Inflammatory macrophage (primary cell): ENCODE data around the gene PTPRK.

Source experiments
- DNase-seq, 2 donors: peaks; one replicate each; pipeline ENCODE4 v3.0.0-alpha.2; 2020 to 2022

The PTPRK gene

GRCh38 chr6:128379577-128379976, 140.8 kb downstream of the PTPRK start:
- DNase-seq, result no peak

- no peak for DNase-seq
Measured at GRCh38 chr6:128376952-128377503, 143.4 kb downstream of the PTPRK start.

- no peak for DNase-seq
Measured at GRCh38 chr6:128371136-128371535, 149.3 kb downstream of the PTPRK start.

GRCh38 chr6:128370072-128370471, 150.3 kb downstream of the PTPRK start:
- no peak for DNase-seq

GRCh38 chr6:128368213-128368944, 152.0 kb downstream of the PTPRK start:
- DNase-seq, result no peak

- DNase-seq, result no peak
Measured at GRCh38 chr6:128367437-128367836, 153.0 kb downstream of the PTPRK start.

DNA sequence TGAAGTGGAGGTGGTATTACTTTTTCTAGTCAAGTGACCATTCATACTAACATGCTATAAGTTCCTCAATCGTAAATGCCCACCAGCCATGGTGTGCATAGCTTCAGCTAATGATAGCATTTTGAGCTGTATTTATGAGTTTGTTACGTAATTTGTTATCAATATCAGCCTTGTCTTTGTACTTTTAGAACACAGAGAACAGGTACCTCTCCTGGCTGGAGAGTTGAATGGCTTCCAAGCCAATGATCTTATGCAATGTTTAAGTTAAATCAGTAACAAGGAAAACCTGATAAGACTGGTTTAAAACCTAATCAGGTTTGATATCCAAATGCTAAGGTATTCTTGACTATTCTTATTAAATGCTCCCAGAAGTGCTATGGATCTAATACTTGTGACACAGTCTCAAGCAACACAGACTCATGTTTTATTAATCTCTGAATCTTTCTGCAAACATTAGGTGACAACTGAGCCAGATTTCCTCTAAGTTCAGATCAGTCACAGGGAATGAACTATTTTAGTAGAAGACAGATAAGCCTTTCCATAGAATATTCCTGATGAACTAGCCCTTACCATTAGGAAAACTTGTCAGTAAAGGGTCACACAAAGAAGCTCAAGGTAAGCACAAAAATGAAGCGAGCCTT, 154.8 kb downstream of the PTPRK start:
- DNase-seq, result no peak

DNA sequence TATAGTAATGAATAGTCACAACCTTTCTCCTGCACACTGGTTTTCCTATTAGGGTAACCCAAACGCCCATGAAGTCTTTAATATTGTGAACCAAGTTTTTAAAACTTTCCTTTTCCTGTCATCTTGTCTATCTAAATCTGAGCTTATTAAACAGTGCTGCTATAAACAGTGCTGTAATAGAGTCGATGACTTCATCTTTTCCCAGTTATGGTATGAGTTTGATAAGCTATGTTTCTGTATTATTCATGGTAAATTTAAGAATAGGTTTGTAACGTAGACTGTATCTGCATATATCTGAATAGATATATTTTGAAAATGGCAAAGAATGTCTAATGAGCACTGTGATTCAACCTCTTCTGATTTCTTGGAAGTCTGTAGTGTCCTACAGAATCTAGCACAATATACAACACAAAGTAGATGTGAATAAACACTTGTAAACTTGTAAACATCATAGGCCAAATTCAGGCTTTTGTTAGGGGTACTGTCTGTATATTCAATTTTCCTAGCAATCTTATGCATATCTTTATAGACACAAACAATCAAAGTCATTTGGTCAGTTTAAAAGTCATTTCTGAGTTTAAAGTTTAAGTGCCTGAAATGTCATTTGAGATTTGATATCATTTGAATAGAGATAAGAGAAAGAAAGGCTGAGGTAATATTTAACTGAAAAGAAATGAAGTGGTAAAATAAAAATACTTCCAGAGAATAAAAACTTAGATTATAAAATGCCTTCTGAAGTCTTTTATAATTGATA, 155.5 kb downstream of the PTPRK start:
- no peak for DNase-seq

DNA sequence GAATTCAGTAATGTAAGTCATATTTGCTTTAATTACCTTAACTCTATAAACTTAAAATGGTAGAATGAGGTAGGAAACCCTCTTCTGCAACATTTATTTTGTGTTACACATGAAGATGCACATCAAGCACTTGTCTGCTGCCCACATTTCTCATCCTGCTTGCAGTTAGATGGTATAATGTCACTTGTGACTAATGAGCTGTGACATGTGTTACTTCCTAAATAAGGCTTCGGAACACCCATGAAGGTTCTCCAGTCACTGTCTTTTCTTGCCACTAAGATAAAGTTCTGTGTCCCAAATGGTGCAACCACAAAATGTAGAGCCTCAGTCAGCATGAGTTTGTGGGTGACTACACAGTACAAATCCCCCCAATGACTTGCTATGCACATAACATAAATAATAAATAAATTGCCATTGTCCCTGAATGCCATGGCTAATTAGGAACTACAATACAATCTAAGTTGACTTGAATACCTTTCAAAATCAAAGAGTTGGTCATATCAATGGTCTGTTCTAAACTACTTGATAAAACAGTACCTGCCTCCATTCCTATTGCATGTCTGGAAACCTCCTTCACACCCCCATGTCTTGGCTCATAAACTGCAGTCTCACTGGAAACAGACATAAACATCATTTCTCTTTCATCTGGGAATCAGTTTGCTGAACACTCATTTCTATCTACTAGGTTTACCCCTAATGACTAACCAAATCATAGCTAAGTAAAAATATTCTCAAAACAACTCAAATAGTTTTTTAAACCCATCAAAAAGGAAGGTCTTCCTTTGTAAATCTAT, 157.2 kb downstream of the PTPRK start:
- DNase-seq, result no peak

- DNase-seq, result no peak
Measured at GRCh38 chr6:128361378-128361777, 159.0 kb downstream of the PTPRK start.

- DNase-seq, result no peak
Measured at GRCh38 chr6:128358244-128358776, 162.1 kb downstream of the PTPRK start.

GRCh38 chr6:128357392-128358130, 162.8 kb downstream of the PTPRK start:
- DNase-seq, result no peak

DNA sequence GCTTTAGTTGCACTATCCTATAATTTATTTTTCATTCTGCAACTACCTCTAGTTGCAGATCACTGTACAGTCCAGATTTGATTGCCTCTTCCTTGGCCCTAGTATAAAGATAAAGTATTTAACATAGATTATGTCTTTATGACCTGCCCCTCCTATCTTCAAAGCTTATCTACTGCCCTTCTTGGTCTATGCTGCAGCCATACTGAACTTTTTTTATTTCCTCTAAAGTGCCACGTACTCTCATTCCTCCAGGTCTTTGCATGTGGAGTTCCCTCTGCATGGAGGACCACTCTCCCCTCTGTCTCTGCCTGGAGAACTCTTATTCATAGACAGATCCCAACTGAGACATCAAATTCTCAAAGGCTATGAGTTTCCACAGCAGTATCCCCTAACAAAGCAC, 168.0 kb downstream of the PTPRK start:
- no peak for DNase-seq

GRCh38 chr6:128351255-128351514, 169.2 kb downstream of the PTPRK start:
- DNase-seq, result no peak

- no peak for DNase-seq
Measured at GRCh38 chr6:128350416-128351254, 169.8 kb downstream of the PTPRK start.

DNA sequence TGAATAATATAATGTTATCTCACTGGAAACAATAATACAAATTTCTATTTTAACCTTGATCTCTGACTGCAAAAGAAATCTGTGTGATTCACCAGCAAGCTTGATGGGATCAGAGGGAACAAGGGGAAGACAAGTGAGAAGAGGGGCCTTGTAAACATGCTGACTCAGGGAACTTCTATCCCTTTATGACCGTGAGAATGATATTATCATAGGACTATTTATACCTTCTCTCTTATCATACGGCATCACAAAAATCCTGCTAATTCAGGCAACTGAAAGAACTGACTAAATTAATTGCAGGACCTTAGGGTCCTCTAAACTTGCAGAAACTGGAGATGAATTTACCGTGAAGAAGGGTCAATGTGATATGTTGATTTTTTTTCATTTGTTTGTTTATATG, 173.3 kb downstream of the PTPRK start:
- no peak for DNase-seq

DNA sequence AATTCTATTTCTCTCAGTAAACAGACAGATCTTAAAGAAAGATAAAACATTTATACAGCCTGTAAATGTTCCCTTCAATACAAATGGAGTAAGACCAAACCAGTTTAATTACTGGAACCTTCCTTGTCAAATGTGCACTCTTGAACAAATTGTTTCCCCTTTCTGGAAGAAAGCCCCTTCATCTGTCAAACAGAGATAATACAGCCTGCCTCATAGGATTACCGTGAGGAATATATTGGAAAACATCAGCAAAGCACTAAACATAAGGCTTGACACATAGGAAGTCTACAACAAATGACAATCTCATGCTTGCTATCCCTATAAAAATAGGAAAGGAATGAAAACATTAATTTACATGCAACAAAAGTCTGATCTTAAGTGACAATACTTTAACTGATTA, 173.8 kb downstream of the PTPRK start:
- DNase-seq, result no peak

- DNase-seq, result no peak
Measured at GRCh38 chr6:128345278-128345677, 175.1 kb downstream of the PTPRK start.

- no peak for DNase-seq
Measured at GRCh38 chr6:128343706-128344105, 176.7 kb downstream of the PTPRK start.

GRCh38 chr6:128339635-128340450, 180.6 kb downstream of the PTPRK start:
- no peak for DNase-seq
